OCI-LY7 (cell line): ENCODE results near the gene DFFB.

Source experiments
- EZH2phosphoT487 ChIP-seq: fragments of 200-600 bp; sonication (generic); IDR thresholded peaks from 2 replicates; pipeline ENCODE4 v1.6.1; 2018; ENCODE audit warnings: low read depth, borderline replicate concordance, mild to moderate bottlenecking, mixed run types, antibody characterized with exemption, low read length, moderate library complexity, mixed read lengths
- TF ChIP-seq, protein P1 (sequence below): fragments of 200-600 bp; sonication (generic); conservative IDR thresholded peaks from 2 replicates; pipeline ENCODE4 v1.5.1; 2014; ENCODE audit warnings: mild to moderate bottlenecking, antibody characterized with exemption, low read length, moderate library complexity, mixed read lengths

DNA sequence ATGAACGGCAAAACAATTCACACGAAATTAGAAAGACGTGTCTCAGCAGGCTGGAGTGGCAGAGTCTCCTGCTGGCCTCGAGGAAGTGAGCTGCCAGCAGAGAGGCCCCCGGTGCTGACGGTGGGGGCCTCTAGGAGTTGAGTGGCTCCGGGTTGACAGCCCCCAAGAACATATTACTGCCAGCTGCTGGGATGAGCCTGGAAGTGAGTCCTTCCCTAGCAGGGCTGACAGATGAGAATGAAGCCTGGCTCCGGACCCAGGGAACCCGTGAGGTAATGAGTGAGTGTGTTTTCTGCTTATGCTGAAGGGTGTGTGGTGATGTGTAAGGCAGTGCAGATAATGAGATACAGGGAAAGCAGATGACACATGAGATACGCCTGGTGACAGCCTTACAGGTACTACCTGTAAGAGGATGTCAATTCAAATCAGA is 37.5 kb upstream of the DFFB start:
- TF ChIP-seq, protein P1, sequence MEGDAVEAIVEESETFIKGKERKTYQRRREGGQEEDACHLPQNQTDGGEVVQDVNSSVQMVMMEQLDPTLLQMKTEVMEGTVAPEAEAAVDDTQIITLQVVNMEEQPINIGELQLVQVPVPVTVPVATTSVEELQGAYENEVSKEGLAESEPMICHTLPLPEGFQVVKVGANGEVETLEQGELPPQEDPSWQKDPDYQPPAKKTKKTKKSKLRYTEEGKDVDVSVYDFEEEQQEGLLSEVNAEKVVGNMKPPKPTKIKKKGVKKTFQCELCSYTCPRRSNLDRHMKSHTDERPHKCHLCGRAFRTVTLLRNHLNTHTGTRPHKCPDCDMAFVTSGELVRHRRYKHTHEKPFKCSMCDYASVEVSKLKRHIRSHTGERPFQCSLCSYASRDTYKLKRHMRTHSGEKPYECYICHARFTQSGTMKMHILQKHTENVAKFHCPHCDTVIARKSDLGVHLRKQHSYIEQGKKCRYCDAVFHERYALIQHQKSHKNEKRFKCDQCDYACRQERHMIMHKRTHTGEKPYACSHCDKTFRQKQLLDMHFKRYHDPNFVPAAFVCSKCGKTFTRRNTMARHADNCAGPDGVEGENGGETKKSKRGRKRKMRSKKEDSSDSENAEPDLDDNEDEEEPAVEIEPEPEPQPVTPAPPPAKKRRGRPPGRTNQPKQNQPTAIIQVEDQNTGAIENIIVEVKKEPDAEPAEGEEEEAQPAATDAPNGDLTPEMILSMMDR = no peak
- TF ChIP-seq EZH2phosphoT487 = no peak
